Activated CD8-positive, alpha-beta T cell treated with anti-CD3 and anti-CD28 coated beads, Interleukin-2, amount 10 ng/mL, durations not matched to agents 7 days and 5 days (primary cell): ENCODE results near the gene ALX3. TPM values are rescaled to one million over a fixed set of nuclear protein-coding genes. Genes with fewer than 3 reads are reported as not detected.

Experiments
- ATAC-seq: fragments of 150-1000 bp; cut with Tn5 transposase; one replicate; pipeline ENCODE4 v1.10.0; 2021; ENCODE audit warnings: moderate library complexity
- CTCF ChIA-PET: fragments of 350-600 bp; sonication (Branson Sonifier 250); formaldehyde crosslinking; loops from one replicate; lab custom pipeline; 2021; ENCODE audit warnings: antibody characterized with exemption; lab: Charles Lee
- POLR2A ChIA-PET: fragments of 350-600 bp; sonication (Branson Sonifier 250); formaldehyde crosslinking; loops from one replicate; lab custom pipeline; 2021; ENCODE audit warnings: antibody characterized with exemption; lab: Charles Lee
- DNase-seq: peaks from one replicate; pipeline ENCODE4 v3.0.0-alpha.2; 2020
- H3K27ac Mint-ChIP-seq: one replicate; pipeline ENCODE4 v1.8.0; 2021; ENCODE audit warnings: mild to moderate bottlenecking, mixed read lengths
- H3K27me3 Mint-ChIP-seq: one replicate; pipeline ENCODE4 v1.8.0; 2021; ENCODE audit warnings: low read depth, mixed read lengths
- H3K36me3 Mint-ChIP-seq: one replicate; pipeline ENCODE4 v1.8.0; 2021; ENCODE audit warnings: low read depth, mixed read lengths
- H3K4me1 Mint-ChIP-seq: one replicate; pipeline ENCODE4 v1.8.0; 2021; ENCODE audit warnings: low read depth, mixed read lengths
- H3K4me3 Mint-ChIP-seq: one replicate; pipeline ENCODE4 v1.8.0; 2021; ENCODE audit warnings: mild to moderate bottlenecking, mixed read lengths
- H3K9me3 Mint-ChIP-seq: one replicate; pipeline ENCODE4 v1.8.0; 2022; ENCODE audit warnings: mixed read lengths; ENCODE audit not compliant: insufficient read depth
- total RNA-seq, 2 experiments: library from RNA; stranded (reverse); gene quantifications; one replicate each; pipeline ENCODE4 v1.2.3, GENCODE V29; 2021

ALX3 gene
- total RNA-seq, 2 experiments from 2014 or later = not detected

DNA sequence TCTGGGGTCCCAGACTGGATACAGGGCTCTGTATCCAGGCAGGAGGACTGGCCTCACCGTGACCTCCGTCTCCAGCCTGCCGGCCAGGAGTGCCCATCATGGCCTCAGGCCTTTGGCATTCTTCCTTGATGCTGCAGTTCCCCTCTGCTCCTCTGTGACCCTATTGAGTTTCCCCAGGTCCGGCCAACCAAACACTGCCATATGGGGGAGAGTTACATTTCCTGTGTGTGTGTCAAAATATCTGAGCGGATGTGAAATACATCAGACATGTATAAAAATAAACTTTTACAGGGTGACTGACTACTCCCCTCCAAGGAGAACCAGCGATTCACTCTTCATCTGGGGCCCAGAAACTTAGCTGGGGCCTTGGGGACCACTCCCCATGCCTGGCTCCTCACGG lies 31.6 kb upstream of the ALX3 start:
- no peaks in the 10 kb centered on the region for H3K4me1 Mint-ChIP-seq
- ATAC-seq (no peak), DNase-seq (no peak)
- H3K4me3 Mint-ChIP-seq = no peak overlapping the region
- POLR2A ChIA-PET = no interaction called here
- H3K27me3 Mint-ChIP-seq = peaks cover 2% of the 10 kb centered on the region
- no peaks in the 10 kb centered on the region for H3K9me3 Mint-ChIP-seq
- CTCF ChIA-PET = interaction anchor here (0.9 to 7.7 kb wide), 6 partner anchors 11 to 106 kb away, joined by 3 to 63 read pairs (median 10); no protein-coding TSS in a partner anchor
- H3K27ac Mint-ChIP-seq = no peak overlapping the region
- no peaks in the 10 kb centered on the region for H3K36me3 Mint-ChIP-seq

DNA sequence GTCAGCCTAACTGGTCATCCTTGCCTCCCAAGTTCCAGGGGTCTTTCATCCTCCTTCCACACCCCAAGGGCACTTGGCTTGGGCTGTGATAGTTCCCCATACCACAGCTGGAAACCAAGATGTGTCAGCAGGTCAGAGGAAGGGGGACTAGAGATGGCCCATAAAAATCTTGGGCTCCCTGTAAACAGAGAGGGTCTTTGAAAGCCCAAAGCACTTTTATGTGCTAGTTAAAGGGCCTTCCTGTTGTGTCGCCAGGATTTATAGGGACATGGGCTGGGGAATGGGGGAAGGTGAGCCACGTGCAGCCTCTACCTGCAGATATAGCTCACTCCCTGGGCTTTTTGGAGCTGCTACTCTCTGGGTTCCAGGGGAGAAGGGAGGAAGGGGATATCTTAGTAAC lies 29.9 kb upstream of the ALX3 start:
- H3K27ac Mint-ChIP-seq = no peak overlapping the region
- H3K9me3 Mint-ChIP-seq = no peaks in the 10 kb centered on the region
- H3K4me1 Mint-ChIP-seq = no peaks in the 10 kb centered on the region
- CTCF ChIA-PET = interaction anchor here (1.0 to 7.7 kb wide), 4 partner anchors 9 to 360 kb away, joined by 3 to 63 read pairs (median 7); no protein-coding TSS in a partner anchor
- ATAC-seq = no peak
- no peak overlapping the region for H3K4me3 Mint-ChIP-seq
- POLR2A ChIA-PET = no interaction called here
- no peaks in the 10 kb centered on the region for H3K36me3 Mint-ChIP-seq
- no peak for DNase-seq
- peaks cover 8% of the 10 kb centered on the region for H3K27me3 Mint-ChIP-seq

GRCh38 chr1:110098222-110099026 lies 28.0 kb upstream of the ALX3 start:
- peaks cover 8% of the 10 kb centered on the region for H3K27me3 Mint-ChIP-seq
- no peaks in the 10 kb centered on the region for H3K4me1 Mint-ChIP-seq
- H3K27ac Mint-ChIP-seq = no peak overlapping the region
- no peaks in the 10 kb centered on the region for H3K9me3 Mint-ChIP-seq
- DNase-seq (no peak), ATAC-seq (no peak)
- H3K4me3 Mint-ChIP-seq = no peak overlapping the region
- ChIA-PET CTCF (interaction anchor here (1.2 to 2.7 kb wide), 3 partner anchors 7 to 38 kb away, joined by 5 to 10 read pairs (median 9); no protein-coding TSS in a partner anchor), POLR2A (no interaction called here)
- H3K36me3 Mint-ChIP-seq = no peaks in the 10 kb centered on the region

DNA sequence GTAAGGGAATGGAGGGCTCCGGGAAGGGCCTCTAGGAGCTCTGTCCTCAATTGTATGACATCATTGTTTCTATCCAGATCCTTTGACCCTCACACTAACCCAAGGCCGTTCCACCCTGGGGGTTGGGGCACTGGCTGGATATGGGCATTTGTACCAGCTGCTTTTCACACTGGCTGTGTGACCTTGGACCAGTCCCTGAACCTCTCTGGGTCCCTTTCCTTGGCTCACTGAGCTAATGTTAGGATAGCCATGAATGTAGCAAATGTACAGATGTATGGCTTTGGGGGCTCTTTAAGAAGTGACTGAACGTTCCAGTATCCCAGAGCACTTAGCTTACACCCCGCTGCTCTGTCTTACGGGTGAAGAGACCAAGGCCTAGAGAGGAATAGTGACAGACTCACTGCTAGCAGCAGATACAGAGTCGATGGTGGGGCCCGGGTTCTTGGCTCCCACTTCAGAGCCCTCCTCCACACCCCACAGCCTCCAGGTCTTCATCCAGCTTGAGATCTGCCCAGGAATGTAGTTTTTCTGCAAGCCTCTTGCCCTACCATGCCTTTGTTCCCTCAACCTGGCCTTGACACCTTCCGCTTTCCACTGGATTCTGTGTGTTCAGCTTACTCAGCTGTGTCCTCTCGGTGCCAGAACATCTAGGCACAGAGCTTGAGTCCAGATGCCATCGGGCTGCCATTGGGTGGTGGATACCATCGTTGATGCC lies 27.2 kb upstream of the ALX3 start:
- H3K4me1 Mint-ChIP-seq = no peaks in the 10 kb centered on the region
- no peaks in the 10 kb centered on the region for H3K9me3 Mint-ChIP-seq
- DNase-seq (no peak), ATAC-seq (no peak)
- H3K27me3 Mint-ChIP-seq = peaks cover 11% of the 10 kb centered on the region
- ChIA-PET POLR2A (no interaction called here), CTCF (interaction anchor here (1.2 to 2.7 kb wide), 3 partner anchors 8 to 38 kb away, joined by 5 to 10 read pairs (median 9); no protein-coding TSS in a partner anchor)
- H3K36me3 Mint-ChIP-seq = no peaks in the 10 kb centered on the region
- H3K27ac Mint-ChIP-seq = no peak overlapping the region
- H3K4me3 Mint-ChIP-seq = no peak overlapping the region

- ChIA-PET POLR2A (no interaction called here), CTCF (interaction anchor here (1.2 to 1.7 kb wide), 2 partner anchors 7 to 44 kb away, joined by 3 to 6 read pairs; no protein-coding TSS in a partner anchor)
- Mint-ChIP-seq H3K27me3 (peaks cover 22% of the 10 kb centered on the region), H3K4me1 (no peaks in the 10 kb centered on the region), H3K4me3 (no peak overlapping the region), H3K9me3 (no peaks in the 10 kb centered on the region), H3K36me3 (no peaks in the 10 kb centered on the region), H3K27ac (no peak overlapping the region)
- DNase-seq = no peak
- no peak for ATAC-seq
Observed at GRCh38 chr1:110094931-110095654, 24.6 kb upstream of the ALX3 start.

DNA sequence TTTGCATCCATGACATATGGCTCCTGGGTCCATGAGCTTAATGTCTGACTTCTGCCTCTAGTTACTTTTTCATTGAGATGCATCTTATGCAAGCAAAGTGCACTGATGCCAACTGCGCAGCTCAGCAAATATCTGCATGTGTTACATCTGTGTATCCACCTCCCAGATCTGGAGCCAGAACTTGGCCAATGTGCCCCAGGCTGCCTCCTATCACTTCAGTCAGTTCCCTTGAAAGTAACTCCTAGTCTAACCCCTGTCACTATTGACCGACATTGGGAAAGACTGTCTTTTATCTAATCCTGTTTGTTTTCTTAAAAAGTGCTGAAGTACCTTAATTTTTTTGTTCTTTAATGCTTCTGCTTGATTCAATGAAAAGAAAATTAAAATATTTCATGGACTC lies 22.5 kb upstream of the ALX3 start:
- Mint-ChIP-seq H3K27ac (no peak overlapping the region), H3K27me3 (peaks cover 27% of the 10 kb centered on the region), H3K4me1 (no peaks in the 10 kb centered on the region), H3K9me3 (no peaks in the 10 kb centered on the region), H3K4me3 (no peak overlapping the region), H3K36me3 (no peaks in the 10 kb centered on the region)
- DNase-seq (no peak), ATAC-seq (no peak)
- ChIA-PET POLR2A (no interaction called here), CTCF (interaction anchor here (1.0 to 4.3 kb wide), 3 partner anchors 12 to 40 kb away, joined by 3 to 39 read pairs (median 17); no protein-coding TSS in a partner anchor)

DNA sequence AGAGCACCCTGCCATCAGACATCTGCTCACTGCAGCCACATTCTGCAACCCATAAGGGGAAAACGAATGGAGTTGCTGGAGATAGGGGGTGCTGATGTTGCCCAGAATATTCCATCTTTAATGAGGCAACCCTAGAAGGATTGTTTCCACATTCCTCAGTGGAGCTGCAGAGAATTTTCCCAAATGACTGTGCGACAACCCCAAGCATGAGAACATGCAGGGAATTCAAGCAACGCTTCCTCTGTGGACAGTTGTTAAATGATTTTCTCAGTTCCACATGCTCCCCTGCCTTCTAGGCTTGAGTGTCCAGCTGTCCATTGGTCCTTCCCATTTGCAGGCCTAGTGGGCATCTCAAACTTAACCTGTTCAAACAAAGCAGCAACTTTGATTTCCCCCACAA lies 21.3 kb upstream of the ALX3 start:
- DNase-seq (no peak), ATAC-seq (no peak)
- CTCF ChIA-PET = interaction anchor here (1.0 to 4.3 kb wide), 12 partner anchors 9 to 116 kb away, joined by 3 to 39 read pairs (median 9); partner anchors contain the start of gene STRIP1
- no peak overlapping the region for H3K4me3 Mint-ChIP-seq
- no peaks in the 10 kb centered on the region for H3K4me1 Mint-ChIP-seq
- H3K36me3 Mint-ChIP-seq = no peaks in the 10 kb centered on the region
- H3K27me3 Mint-ChIP-seq = peaks cover 32% of the 10 kb centered on the region
- H3K27ac Mint-ChIP-seq = no peak overlapping the region
- H3K9me3 Mint-ChIP-seq = no peaks in the 10 kb centered on the region
- POLR2A ChIA-PET = no interaction called here

DNA sequence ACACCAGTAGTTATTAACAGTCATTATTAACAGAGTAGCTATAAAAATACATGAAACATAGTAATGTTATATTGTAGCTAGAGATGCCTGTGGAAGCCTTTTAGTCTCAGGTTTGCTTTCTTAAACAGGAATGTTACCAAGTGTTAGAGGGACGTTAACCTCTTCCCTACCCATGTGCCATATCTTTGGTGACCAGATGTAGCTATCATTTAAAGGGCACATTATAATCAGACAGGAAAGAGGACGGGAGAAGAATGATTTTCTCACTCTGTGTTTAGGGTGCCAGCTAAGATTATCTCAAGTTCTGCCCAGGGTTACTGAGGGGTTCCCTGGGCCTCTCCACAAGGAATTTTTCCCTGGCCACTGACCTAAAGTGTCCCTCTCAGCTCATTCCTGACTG lies 20.9 kb upstream of the ALX3 start:
- no peak overlapping the region for H3K4me3 Mint-ChIP-seq
- ATAC-seq (no peak), DNase-seq (no peak)
- no peaks in the 10 kb centered on the region for H3K9me3 Mint-ChIP-seq
- POLR2A ChIA-PET = interaction anchor here (0.6 kb wide), 1 partner anchor 10 kb away, joined by 3 read pairs; no protein-coding TSS in a partner anchor
- no peaks in the 10 kb centered on the region for H3K4me1 Mint-ChIP-seq
- no peak overlapping the region for H3K27ac Mint-ChIP-seq
- no peaks in the 10 kb centered on the region for H3K36me3 Mint-ChIP-seq
- CTCF ChIA-PET = interaction anchor here (1.0 to 4.3 kb wide), 14 partner anchors 9 to 116 kb away, joined by 3 to 39 read pairs (median 8); partner anchors contain the start of gene STRIP1
- peaks cover 34% of the 10 kb centered on the region for H3K27me3 Mint-ChIP-seq

DNA sequence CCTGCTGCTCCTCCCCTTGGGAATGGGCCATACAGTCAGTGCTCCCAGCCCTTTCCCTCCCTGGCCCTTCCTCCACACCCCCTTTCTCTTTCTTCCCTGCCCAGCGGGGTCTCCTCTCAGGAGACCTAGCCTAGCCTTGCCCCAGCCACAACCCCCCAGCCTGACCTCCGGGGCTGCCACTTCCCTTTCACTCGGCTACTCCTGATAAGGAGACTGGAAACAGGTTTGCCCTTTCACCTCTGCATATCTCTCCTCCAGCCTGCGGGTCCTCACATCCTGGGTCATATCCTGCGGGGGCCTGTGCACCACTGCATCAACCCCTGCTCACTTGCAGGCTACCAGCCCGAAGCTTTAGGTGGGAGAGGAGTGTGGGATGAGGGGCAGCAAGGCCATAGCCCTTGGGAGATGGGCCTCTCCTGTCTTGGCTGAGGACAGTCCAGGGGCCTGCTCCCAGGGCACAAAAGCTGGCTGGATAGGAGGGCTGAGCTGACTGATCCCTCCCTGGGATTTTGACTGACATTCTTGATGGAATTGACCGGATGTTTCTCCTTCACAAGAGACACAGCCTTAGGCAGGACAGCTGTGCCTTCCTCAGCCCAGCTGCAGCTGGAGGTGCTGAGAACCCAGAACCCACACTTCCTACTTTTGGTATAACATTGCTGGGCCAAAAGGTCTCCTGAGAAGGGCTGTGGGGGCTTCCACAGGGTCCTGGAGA lies 19.2 kb upstream of the ALX3 start:
- Mint-ChIP-seq H3K4me3 (no peak overlapping the region), H3K27me3 (peaks cover 46% of the 10 kb centered on the region), H3K9me3 (no peaks in the 10 kb centered on the region), H3K4me1 (peaks cover 2% of the 10 kb centered on the region), H3K36me3 (no peaks in the 10 kb centered on the region), H3K27ac (no peak overlapping the region)
- ChIA-PET POLR2A (no interaction called here), CTCF (interaction anchor here (1.3 to 4.3 kb wide), 7 partner anchors 9 to 36 kb away, joined by 5 to 39 read pairs (median 11); no protein-coding TSS in a partner anchor)
- ATAC-seq = no peak
- no peak for DNase-seq

DNA sequence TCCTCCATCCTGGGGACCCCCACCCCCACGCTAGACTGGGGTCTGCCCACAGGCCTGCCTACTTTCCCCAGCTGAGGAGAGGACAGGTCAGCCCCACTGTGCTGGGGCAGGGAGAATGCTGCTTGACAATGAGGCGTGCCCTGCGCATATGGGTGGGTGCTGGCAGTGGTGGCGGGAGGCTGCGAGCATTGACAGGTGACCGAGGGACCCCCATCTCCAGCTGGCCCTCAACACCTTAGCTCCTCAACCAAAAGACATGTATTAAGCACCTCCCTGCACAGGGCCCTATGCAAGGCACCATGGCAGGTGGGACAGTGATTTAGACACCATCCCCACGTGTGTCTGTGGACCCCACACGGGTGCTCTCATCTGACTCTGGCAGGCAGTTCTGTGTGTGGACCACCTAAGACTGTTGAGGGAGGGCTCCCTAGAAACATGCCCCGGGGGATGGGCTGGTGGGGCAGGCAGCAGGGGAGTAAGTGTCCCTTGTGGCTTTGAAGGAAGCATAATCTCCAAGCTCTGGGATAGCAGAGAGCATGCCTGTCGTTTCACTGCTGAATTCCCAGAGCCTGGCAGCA lies 18.4 kb upstream of the ALX3 start:
- Mint-ChIP-seq H3K27me3 (peaks cover 55% of the 10 kb centered on the region), H3K9me3 (no peaks in the 10 kb centered on the region), H3K36me3 (no peaks in the 10 kb centered on the region), H3K4me1 (peaks cover 5% of the 10 kb centered on the region), H3K4me3 (no peak overlapping the region), H3K27ac (no peak overlapping the region)
- POLR2A ChIA-PET = no interaction called here
- CTCF ChIA-PET = interaction anchor here (0.6 to 2.4 kb wide), 18 partner anchors 7 to 612 kb away, joined by 3 to 63 read pairs (median 4); partner anchors contain the start of gene UBL4B
- ATAC-seq (no peak), DNase-seq (no peak)
